ENCODE measurements around the gene PHF21B. TPM values are rescaled to one million over a fixed set of nuclear protein-coding genes. Genes with fewer than 3 reads are reported as not detected.

PHF21B gene
- total RNA-seq, 2 experiments from 2014 or later: not detected

DNA sequence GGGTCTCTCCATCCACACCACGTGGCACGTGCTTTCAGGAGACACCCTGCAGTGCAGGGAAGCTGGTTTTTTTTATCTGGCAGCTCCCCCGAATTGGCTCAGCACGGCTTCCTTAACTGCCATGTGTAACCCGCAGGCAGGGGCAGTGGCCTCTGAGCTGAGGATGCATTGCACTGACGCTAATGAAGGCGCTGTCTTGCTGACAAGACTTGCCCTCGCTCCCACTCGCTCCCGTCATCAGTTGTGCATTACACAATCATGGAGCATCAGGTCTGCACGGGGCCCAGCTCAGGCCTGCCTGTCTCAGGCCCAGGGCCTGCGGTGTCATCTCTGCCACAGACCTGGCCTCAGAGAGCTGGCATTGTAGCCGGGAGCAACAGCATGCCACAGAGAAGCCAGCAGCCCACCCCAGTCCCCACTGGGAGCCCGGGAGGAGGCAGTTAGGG, 161.5 kb downstream of the PHF21B start:
- no peak for DNase-seq
- CTCF ChIA-PET: no interaction called here
- no peak overlapping the region for H3K27ac Mint-ChIP-seq

DNA sequence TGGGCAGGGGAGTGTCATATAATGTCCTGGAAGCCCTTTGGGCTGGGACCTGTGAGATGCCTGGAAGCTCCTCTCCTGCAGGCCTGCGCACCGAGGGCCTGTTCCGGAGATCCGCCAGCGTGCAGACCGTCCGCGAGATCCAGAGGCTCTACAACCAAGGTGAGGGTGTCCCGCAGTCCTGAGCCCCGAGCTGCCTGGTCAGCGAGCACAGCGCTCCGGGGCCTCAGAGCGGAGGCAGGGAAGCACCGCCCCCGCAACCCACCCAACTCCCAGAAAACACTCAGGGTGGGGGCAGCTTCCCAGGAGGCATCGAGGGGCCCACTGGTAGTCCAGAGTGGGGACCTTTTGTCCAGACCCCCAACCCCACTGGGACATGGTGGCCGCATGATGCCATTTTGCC, 161.9 kb downstream of the PHF21B start:
- CTCF ChIA-PET: no interaction called here
- intact Hi-C loops (cut with micrococcal nuclease): no loop called here
- no peak for DNase-seq
- Mint-ChIP-seq H3K27me3 (no peaks in the 10 kb centered on the region), H3K9me3 (peaks cover 6% of the 10 kb centered on the region), H3K27ac (no peak overlapping the region), H3K4me3 (no peak overlapping the region), H3K4me1 (ENCODE audit: low read depth) (no peaks in the 10 kb centered on the region), H3K36me3 (no peaks in the 10 kb centered on the region)
- POLR2A ChIA-PET: no interaction called here

More for the DNA sequence above, 161.5 kb downstream of the PHF21B start:
- intact Hi-C loops (cut with micrococcal nuclease): no loop called here
- peaks cover 2% of the 10 kb centered on the region for H3K4me1 Mint-ChIP-seq (ENCODE audit: low read depth)
- no peaks in the 10 kb centered on the region for H3K36me3 Mint-ChIP-seq
- no peaks in the 10 kb centered on the region for H3K27me3 Mint-ChIP-seq
- POLR2A ChIA-PET: no interaction called here
- H3K9me3 Mint-ChIP-seq: peaks cover 6% of the 10 kb centered on the region
- no peak overlapping the region for H3K4me3 Mint-ChIP-seq

DNA sequence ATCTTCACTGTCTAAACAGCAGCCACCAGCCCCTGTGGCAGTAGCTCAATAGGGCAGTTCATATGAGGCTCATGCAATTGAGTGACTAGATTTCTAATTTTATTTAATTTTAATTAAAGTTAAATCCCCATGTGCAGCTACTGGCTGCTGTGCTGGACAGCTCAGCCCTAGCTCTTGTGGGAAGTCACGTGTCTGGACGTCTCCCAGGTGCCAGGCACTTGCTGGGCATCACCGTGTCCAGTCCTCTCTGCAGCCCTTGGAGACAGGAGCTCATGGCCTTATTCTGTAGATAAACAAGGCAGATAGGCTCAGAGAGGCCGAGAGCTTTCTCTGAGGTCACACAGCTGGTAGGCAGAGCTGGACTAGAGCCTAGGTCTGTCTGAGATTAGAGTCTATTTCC, 162.4 kb downstream of the PHF21B start:
- ChIA-PET CTCF (no interaction called here), POLR2A (no interaction called here)
- intact Hi-C loops (cut with micrococcal nuclease): no loop called here
- Mint-ChIP-seq H3K36me3 (no peaks in the 10 kb centered on the region), H3K27ac (no peak overlapping the region), H3K4me3 (no peak overlapping the region), H3K4me1 (ENCODE audit: low read depth) (no peaks in the 10 kb centered on the region), H3K9me3 (peaks cover 6% of the 10 kb centered on the region), H3K27me3 (no peaks in the 10 kb centered on the region)
- DNase-seq: no peak

DNA sequence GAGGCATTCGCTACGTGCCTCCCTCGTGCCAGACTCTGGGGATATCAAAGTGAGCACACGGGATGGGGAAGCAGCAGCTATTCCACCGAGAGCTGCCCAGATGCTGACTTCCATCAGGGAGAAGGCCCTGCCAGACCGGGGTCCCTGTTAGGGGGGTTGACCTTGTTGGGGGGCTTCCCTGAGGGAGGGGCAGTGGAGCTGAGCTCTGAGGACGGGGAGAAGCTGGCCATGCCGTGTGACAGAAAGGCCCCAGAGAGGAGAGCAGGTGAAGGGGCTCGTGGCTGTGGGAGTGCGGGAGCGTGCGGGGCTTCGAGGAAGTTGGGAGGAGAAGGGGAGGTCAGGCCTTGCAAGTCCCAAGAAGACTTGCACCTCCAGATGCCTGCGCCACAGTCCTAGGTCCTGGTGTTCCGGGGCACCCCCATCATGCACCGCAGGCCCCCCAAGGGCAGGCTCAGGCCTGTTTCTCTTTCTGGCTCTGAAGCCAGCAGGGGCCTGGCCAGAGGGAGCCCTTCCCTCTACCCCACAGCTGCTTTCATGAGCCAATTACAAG, 163.0 kb downstream of the PHF21B start:
- Mint-ChIP-seq H3K4me1 (ENCODE audit: low read depth) (no peaks in the 10 kb centered on the region), H3K9me3 (peaks cover 6% of the 10 kb centered on the region), H3K36me3 (no peaks in the 10 kb centered on the region), H3K4me3 (no peak overlapping the region), H3K27ac (no peak overlapping the region), H3K27me3 (no peaks in the 10 kb centered on the region)
- ChIA-PET CTCF (no interaction called here), POLR2A (no interaction called here)
- intact Hi-C loops (cut with micrococcal nuclease): no loop called here
- no peak for DNase-seq

DNA sequence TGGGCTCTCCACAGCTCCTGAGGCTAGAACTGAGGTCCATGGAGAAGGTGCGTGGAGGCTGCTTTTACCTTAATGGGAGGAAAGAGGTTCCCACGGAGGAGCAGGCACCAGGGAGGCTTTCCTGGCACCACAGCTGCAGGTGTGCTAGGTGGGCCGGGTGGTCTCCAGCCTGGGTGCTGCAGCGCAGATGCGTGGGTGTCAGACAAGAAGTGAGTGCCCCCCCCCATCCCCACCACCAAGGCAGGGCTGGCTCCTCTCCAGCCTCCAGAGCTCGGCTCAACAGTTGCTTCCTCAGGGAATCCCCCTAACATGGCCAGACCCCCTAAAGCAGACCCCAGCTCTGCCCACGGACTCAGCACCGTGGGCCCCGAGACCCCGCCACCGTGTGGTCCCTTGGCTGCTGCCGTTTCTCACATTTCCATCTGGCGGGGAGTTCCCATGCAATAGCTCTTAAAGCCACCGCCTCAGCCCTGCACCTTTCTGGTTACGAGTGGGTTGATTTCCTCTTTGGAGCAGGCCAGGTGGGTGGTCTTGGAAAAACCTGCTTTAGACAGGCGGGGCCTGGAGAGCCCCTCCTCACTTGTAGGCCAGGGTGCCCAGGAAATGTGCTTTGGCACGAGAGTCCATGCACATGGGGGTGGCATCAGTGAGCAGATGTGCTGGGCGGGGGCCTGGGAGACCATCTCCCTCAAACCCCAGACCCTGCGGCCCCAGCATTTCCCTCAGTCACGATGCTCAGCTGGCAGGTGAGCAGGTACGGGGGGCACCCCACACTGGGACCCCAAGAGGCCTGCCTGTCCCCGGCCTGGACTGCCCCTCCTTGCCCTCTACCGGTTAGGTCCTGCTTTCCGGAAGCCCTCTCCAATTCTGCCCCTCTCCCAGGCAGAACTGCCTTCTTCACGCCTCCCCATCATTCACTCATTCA, 163.7 kb downstream of the PHF21B start:
- ChIA-PET POLR2A (no interaction called here), CTCF (no interaction called here)
- Mint-ChIP-seq H3K27ac (no peak overlapping the region), H3K4me3 (no peak overlapping the region), H3K27me3 (no peaks in the 10 kb centered on the region), H3K4me1 (ENCODE audit: low read depth) (no peaks in the 10 kb centered on the region), H3K9me3 (peaks cover 6% of the 10 kb centered on the region), H3K36me3 (no peaks in the 10 kb centered on the region)
- no peak for DNase-seq
- intact Hi-C loops (cut with micrococcal nuclease): no loop called here

DNA sequence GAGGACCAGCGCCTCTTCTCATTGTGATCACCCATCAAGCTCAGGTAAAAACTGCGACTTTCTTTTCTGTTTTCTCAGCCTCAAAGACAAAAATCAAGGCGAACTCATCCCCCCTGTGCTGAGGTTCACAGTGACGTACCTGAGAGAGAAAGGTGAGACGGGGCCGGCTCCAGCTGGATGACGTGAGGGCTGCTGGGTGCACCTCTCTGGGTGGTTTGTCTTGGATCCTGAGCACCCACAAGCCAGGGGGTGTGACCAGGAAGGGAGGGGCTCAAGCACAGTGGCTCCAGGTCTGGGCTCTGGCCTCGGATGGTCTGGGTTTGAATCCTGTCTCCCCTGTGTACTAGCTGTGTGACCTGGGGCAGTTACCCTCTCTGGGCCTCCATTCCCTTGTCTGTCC, 164.6 kb downstream of the PHF21B start:
- CTCF ChIA-PET: no interaction called here
- peaks cover 3% of the 10 kb centered on the region for H3K27me3 Mint-ChIP-seq
- no peak overlapping the region for H3K27ac Mint-ChIP-seq
- no peaks in the 10 kb centered on the region for H3K4me1 Mint-ChIP-seq (ENCODE audit: low read depth)
- intact Hi-C loops (cut with micrococcal nuclease): no loop called here
- no peak for DNase-seq
- H3K9me3 Mint-ChIP-seq: peaks cover 6% of the 10 kb centered on the region
- no peak overlapping the region for H3K4me3 Mint-ChIP-seq
- POLR2A ChIA-PET: no interaction called here
- no peaks in the 10 kb centered on the region for H3K36me3 Mint-ChIP-seq

DNA sequence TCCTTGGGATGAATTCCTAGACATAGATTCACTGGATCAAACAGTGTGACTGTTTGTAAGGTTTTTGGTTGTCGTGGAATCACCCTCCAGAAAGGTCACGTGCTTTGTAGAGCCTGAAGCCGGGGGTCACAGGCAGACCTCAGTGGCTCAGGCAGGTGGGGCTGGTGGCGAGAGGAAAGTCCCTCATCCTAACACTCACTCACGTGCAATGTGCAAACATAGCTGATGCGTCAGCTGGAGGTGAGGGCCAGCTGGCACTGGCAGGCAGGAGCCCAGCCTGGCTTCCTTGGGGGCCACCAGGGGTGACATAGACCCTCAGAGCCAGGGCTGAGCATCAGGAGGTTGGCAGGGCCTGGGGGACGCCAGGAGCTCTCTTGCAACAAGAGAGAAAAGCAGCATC, 167.4 kb downstream of the PHF21B start:
- H3K27me3 Mint-ChIP-seq: peaks cover 6% of the 10 kb centered on the region
- ChIA-PET POLR2A (no interaction called here), CTCF (no interaction called here)
- H3K4me1 Mint-ChIP-seq (ENCODE audit: low read depth): no peaks in the 10 kb centered on the region
- H3K4me3 Mint-ChIP-seq: no peak overlapping the region
- no peak for DNase-seq
- no peaks in the 10 kb centered on the region for H3K36me3 Mint-ChIP-seq
- H3K9me3 Mint-ChIP-seq: peaks cover 6% of the 10 kb centered on the region
- H3K27ac Mint-ChIP-seq: no peak overlapping the region
- intact Hi-C loops (cut with micrococcal nuclease): no loop called here

DNA sequence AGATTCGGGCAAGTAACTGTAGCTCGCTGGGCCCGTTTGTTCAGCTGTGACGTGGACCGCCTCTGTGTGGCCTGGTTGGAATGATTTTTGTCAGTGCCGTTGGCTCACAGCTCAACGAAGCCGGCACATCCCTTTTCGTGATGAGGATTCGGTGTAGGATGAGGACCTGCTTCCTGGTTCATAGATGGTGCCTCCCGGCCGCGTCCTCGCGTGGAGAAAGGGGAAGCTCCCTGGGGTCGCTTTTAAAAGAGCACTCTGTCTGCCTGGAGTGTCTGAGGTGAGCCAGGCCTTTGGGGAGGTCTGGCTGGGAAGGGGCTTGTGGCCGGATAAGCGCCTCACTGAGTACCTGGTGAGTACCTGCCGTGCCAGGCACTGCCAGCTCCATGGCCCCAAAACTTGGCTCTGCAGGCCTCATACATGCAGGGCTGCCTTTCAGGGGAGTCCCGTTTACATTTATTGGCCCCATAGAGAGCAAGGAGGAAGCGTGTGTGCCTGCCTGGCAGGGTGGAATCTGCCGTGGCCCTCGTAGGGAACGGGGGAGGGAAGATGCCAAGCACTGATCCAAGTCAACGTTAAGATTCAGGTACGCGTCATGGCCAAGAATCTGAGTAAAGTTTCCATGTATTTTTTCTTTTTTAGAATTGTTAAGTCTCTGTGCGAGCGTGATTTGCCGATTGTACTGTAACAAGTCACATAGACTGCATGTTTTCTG, 169.0 kb downstream of the PHF21B start:
- DNase-seq: no peak
- Mint-ChIP-seq H3K4me3 (no peak overlapping the region), H3K27ac (no peak overlapping the region), H3K27me3 (peaks cover 7% of the 10 kb centered on the region), H3K9me3 (peaks cover 10% of the 10 kb centered on the region), H3K36me3 (no peaks in the 10 kb centered on the region), H3K4me1 (ENCODE audit: low read depth) (no peaks in the 10 kb centered on the region)
- CTCF ChIA-PET: no interaction called here
- POLR2A ChIA-PET: no interaction called here
- intact Hi-C loops (cut with micrococcal nuclease): no loop called here

DNA sequence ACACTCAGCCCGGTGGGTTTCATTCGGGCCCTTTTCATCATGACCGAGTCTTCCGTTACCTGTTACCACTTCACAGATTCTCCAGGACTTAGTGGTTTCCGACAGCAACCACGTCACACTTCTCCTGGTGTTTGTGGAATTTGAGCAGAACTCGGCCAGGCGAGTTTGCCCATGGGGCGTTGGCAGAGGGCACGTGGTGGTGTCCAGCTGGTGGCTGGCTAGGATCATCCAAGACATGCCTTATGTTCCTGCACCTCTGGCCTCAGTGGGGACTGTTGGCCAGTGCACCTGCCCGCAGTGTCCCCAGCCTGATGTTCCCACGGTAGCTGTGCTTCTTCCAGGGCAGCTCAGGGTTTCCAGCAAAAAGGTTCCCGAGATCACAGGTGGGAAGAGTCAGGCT, 170.1 kb downstream of the PHF21B start:
- no peaks in the 10 kb centered on the region for H3K4me1 Mint-ChIP-seq (ENCODE audit: low read depth)
- peaks cover 1% of the 10 kb centered on the region for H3K36me3 Mint-ChIP-seq
- intact Hi-C loops (cut with micrococcal nuclease): no loop called here
- DNase-seq: no peak
- POLR2A ChIA-PET: no interaction called here
- CTCF ChIA-PET: interaction anchor here (1.2 kb wide), 1 partner anchor 738 kb away, joined by 3 read pairs; no protein-coding TSS in a partner anchor
- peaks cover 9% of the 10 kb centered on the region for H3K27me3 Mint-ChIP-seq
- H3K4me3 Mint-ChIP-seq: no peak overlapping the region
- peaks cover 14% of the 10 kb centered on the region for H3K9me3 Mint-ChIP-seq
- H3K27ac Mint-ChIP-seq: no peak overlapping the region

DNA sequence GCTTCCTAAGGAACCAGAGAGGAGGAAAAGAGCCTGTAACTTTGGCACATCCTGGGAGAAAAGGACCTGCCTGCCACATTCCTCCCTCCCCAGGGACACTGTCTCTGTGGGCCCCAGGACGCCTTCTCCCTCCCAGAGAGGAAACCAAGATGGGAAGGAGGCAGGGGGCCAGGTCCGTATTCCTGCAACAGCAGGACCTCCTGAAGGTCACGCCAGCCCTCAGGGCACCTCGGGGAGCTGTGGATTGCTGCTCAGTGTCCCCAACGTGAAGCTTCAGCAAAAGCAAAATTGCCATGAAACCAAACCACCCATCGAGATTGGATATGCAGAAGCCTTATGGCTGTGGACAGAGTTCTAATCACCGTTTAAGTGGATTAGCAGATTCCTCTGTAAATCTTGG, 170.7 kb downstream of the PHF21B start:
- POLR2A ChIA-PET: no interaction called here
- H3K27me3 Mint-ChIP-seq: peaks cover 11% of the 10 kb centered on the region
- intact Hi-C loops (cut with micrococcal nuclease): no loop called here
- no peak overlapping the region for H3K4me3 Mint-ChIP-seq
- no peaks in the 10 kb centered on the region for H3K4me1 Mint-ChIP-seq (ENCODE audit: low read depth)
- no peak overlapping the region for H3K27ac Mint-ChIP-seq
- H3K36me3 Mint-ChIP-seq: peaks cover 1% of the 10 kb centered on the region
- CTCF ChIA-PET: interaction anchor here (1.2 kb wide), 1 partner anchor 739 kb away, joined by 3 read pairs; no protein-coding TSS in a partner anchor
- peaks cover 16% of the 10 kb centered on the region for H3K9me3 Mint-ChIP-seq
- DNase-seq: no peak

DNA sequence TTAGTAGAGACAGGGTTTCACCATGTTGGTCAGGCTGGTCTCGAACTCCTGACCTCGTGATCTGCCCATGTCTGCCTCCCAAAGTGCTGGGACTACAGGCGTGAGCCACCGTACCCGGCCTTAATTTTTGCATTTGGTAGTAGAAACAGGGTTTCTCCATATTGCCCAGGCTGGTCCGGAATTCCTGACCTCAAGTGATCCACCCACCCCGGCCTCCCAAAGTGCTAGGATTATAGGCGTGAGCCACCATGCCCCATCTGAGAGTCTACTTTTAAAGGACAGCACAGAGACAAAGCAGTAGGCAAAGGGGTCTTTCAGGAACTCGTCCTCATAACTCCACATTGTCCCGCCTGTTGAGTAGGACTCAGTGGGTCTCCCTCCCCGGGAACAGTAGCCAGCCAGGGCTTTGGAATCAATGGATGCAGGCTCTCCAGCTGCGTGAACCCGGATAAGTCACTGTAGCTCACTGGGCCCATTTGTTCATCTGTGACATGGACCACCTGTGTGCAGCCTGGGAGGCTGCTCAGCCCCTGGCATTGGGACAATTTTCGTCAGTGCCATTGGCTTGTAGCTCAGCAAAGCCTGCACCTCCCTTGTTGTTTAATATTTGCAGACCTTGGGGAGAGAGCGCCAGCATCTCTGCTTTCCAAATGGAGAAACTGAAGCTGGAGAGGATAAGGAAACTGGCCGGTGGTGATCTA, 171.3 kb downstream of the PHF21B start:
- CTCF ChIA-PET: interaction anchor here (1.2 kb wide), 1 partner anchor 740 kb away, joined by 3 read pairs; no protein-coding TSS in a partner anchor
- no peak for DNase-seq
- intact Hi-C loops (cut with micrococcal nuclease): no loop called here
- Mint-ChIP-seq H3K4me3 (no peak overlapping the region), H3K36me3 (peaks cover 1% of the 10 kb centered on the region), H3K27me3 (peaks cover 11% of the 10 kb centered on the region), H3K9me3 (peaks cover 16% of the 10 kb centered on the region), H3K27ac (no peak overlapping the region), H3K4me1 (ENCODE audit: low read depth) (no peaks in the 10 kb centered on the region)
- POLR2A ChIA-PET: no interaction called here

DNA sequence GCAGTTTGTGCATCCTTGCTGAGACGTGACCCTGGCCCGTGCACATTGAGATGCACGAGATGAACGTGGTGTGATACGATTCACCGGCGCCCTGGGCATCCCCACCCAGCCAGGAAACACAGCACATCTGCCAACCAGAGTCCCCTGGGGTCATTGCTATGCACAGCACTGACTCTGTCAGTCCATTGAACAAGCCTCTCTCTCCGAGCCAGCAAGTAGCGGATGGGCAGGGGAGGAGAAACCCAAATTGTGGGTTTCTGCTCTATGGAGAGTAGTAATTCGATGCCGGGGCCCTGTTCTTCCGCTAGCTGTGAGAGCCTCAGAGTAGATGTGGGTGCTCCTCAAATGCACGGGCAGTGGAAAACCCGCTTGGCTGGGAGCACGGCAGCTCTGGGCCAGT, 172.3 kb downstream of the PHF21B start:
- H3K4me3 Mint-ChIP-seq: no peak overlapping the region
- intact Hi-C loops (cut with micrococcal nuclease): no loop called here
- peaks cover 1% of the 10 kb centered on the region for H3K36me3 Mint-ChIP-seq
- CTCF ChIA-PET: no interaction called here
- no peak overlapping the region for H3K27ac Mint-ChIP-seq
- peaks cover 16% of the 10 kb centered on the region for H3K9me3 Mint-ChIP-seq
- H3K27me3 Mint-ChIP-seq: peaks cover 11% of the 10 kb centered on the region
- no peaks in the 10 kb centered on the region for H3K4me1 Mint-ChIP-seq (ENCODE audit: low read depth)
- POLR2A ChIA-PET: no interaction called here
- DNase-seq: no peak
